ENCODE data around the gene KIF13A. TPM values are rescaled to one million over a fixed set of nuclear protein-coding genes. Genes with fewer than 3 reads are reported as not detected.

The KIF13A gene
- total RNA-seq, 1 experiment from 2014 or later: 23.7 TPM

DNA sequence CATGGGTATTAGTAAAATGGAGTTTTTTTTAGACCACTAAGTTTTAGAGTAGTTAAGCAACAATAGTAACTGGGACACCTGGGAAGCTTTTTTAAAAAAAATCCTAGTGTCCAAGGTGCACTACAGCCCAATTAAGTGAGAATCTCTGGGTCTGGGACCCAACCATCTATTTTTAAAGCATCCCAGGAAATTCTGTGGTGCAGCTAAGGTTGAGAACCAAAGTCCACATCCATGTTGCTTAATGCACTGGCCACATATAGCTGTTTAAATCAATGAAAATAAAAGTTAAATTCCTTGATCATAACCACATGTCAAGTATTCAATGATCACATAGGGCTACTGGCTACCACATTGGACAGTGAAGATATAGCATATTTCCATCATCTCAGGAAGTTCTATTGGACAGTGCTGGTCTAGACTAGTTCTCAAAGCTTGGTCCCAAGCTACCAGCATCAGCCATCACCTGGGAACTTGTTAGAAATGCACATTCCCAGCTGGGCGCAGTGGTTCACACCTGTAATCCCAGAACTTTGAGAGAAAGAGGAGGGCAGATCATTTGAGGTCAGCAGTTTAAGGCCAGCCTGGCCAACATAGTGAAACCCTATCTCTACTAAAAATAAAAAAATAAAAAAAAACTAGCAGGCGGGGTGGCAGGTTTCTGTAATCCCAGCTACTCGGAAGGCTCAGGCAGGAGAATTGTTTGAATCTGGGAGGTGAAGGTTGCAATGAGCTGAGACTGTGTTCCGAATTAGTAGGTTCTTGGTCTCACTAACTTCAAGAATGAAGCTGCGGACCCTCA is 12.7 kb downstream of the KIF13A start:
- DNase-seq (ENCODE audit: low read depth): no peak
- in situ Hi-C loops (cut with HindIII; ENCODE audit: low pct_unique_long_range_greater_than_20kb, low sequenced_read_pairs): no loop called here

DNA sequence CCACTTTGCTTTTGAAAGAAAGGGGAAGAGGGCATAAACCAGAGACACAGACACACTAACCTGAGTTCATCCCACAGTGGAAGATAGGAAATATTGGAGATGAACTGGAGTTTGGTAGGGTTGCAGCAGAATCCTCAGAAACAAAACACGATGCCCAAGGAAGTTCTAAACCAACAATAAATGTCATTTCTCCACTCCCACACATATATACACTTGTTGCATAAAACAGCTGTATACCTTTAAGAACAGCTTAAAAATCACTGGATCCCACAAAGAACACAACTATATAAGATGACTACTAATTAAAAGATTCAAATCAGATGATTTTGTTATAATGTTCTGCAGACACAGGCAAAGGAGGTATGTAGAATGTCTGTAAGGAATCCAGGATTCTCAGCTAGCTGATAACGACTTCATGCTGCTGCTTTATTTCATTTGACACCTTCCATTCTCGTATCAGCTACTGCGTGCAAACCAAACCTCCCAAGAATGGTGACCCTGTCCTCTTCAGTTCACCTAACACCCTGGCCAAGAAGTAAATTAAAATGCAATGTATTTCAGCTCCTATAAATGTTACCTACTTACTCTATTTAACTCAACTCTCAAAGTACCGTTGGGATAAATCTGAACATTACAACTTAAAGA is 14.3 kb downstream of the KIF13A start:
- in situ Hi-C loops (cut with HindIII; ENCODE audit: low pct_unique_long_range_greater_than_20kb, low sequenced_read_pairs): no loop called here
- DNase-seq (ENCODE audit: low read depth): no peak

DNA sequence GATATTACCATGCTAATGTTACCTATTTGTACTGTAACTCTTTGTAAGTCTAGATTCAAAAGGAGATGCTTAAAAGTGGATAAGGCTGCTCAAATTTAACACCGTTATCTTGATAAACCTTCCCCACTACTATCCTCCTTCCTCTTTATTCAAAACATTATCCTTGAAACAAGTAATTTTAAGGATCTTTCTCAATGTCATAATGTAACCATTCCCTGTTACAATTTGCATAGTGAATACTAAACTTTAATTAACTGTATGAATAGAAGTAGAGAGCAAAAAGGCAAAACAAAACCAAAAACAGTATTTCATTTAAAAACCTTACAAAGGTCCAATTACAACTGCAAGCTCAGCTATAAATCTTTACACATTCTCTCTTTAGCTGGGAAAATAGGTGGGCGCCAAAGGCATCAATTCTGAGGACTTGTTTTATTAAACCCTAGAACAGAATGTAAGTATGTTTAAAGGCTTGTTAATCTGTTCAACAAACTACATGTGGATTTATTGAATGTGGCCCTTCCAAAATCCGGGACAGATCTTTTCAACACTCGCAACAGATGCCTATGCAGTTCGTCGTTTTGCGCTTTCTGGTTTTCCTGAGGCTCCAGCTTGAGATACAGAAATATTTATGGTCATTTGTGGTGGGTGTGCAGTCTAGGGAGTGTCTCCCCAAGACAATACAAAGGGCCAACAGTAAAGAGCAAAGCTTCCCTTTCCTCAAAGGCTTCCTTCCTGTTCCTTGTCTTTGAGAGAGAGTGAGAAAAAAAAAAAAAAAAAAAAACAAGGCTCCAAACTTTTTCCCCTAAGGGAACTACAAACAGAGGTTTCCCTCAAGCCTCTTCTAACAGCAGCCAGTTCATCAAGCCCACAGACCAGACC is 15.1 kb downstream of the KIF13A start:
- in situ Hi-C loops (cut with HindIII; ENCODE audit: low pct_unique_long_range_greater_than_20kb, low sequenced_read_pairs): no loop called here
- no peak for DNase-seq (ENCODE audit: low read depth)

DNA sequence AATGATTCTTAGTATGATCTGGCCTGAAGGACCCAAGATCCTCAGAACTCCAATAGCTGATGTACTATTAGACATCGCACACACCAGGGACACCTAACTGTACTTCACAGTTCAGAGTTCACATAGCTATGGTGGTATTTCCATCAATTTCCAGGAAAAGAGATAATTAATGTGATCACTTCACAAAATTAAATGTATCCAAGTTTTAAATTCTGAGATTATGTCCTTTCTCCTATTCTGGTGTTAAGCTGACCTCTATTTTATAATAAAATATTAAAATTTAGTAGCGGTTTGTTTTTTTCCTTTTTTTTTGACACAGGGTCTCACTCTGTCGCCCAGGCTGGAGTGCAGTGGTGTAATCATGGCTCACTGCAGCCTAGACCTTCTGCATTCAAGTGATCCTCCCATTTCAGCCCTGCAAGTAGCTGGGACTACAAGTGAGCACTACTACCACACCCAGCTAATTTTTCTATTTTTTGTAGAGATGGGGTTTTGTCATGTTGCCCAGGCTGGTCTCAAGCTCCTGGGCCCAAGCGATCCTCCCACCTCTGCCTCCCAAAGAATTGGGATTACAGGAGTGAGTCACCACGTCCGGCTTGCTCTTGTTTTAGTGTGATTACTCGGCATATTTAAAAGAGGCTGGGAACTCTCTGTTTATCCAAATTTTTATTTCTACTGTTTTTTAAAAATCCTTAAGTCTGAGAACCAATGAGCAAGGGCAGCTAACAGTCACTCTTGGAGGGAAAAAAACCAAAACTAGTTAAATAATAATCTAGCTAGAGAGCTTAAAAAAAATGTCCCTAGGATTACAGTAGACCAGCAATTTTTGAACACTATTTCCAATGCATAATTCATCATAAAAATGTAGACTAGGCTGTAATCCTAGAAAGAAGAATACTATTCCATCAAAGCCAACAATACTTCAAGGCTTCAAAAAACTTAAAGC is 16.0 kb downstream of the KIF13A start:
- peak; percentile 39 for DNase-seq (ENCODE audit: low read depth)
- in situ Hi-C loops (cut with HindIII; ENCODE audit: low pct_unique_long_range_greater_than_20kb, low sequenced_read_pairs): no loop called here

DNA sequence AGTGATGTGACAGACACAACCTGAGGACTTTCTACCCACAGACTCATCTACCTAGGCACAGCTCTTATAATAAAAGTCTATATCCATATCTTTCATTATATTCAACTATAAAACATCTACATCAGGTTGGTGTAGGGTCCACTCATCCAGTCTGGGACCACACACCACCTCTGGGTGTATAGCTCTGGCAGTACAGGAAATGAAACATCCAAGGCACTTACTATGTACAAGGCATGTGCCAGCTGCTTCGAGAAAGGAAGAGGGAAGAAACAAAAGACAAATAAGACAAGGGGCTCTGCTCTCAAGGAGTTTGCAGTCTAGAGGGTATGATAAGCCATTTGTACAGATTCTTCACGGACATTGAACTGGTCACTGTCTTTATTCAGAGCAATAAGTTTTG is 18.6 kb downstream of the KIF13A start:
- DNase-seq (ENCODE audit: low read depth): no peak
- in situ Hi-C loops (cut with HindIII; ENCODE audit: low pct_unique_long_range_greater_than_20kb, low sequenced_read_pairs): no loop called here

DNA sequence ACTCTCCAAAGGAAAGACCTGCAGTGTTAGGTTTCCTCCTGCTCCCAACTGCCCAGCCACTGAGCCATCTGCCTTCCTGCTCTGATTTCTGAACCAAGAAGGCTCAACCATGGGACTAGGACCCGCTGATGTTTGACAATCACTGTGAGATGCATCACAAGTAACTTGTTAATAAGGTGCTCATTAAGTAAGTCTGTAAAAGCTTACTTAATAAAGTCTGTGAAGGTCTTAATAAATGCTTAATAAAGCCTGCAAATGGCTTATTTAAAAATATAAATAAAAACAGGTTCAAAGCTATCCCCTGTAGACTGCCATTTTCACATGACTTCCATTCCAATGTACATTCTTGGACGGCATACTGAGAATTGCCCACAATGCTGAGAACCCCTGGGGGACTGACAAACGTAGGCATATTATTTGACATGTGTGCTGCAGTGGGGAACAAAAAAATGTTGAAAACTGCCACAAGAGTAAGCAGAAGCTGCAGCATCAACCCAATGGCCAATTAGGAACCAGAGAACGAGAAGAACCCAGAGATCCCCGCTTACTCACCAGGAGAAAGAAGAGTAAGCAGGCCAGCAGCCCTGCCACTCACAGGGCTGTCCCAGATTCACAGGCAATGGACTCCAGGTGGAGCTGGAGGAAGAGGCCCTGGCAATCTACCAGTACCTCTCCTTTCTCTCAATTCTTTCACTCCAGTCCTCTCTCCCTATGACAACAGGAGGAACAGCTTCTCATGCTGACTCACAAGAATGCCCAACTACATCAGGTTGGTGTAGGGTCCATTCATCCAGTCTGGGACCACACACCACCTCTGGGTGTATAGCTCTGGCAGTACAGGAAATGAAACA is 19.5 kb downstream of the KIF13A start:
- no peak for DNase-seq (ENCODE audit: low read depth)
- in situ Hi-C loops (cut with HindIII; ENCODE audit: low pct_unique_long_range_greater_than_20kb, low sequenced_read_pairs): no loop called here

DNA sequence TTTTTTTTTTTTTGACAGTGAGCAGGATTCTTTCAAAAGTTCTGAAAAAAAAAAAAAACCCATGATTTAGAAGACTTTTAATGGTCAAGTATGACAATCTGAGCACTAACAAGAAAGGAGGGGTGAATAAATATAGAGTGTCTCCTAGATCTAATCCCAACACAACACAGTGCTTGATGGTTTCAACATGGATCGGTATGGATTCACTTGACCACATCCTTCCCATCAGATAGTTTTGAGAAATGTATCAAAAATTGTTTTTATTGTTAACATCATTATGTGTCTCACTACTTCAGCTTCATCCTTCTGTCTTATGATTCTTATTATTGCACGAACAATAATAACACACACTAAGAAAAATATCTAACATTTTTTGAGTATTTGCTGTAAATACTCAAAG is 21.0 kb downstream of the KIF13A start:
- in situ Hi-C loops (cut with HindIII; ENCODE audit: low pct_unique_long_range_greater_than_20kb, low sequenced_read_pairs): no loop called here
- no peak for DNase-seq (ENCODE audit: low read depth)

DNA sequence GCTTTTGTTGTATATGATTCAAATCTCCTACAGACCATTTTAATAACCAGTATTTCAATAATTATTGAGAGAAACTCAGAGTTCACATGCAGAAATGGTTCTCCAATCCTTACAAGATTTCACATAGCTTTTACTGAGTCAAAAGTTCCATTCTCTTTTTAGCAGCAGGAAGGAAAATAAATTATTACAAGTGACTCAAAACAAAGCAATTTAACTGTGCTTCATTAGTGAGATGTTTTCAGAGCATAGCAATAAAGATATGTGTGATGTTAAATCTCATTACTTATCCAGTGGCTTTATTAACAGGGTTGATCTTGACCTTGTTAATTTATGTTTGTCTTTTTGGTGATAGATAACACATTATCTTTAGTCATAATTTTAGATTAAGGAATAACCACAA is 22.0 kb downstream of the KIF13A start:
- no peak for DNase-seq (ENCODE audit: low read depth)
- in situ Hi-C loops (cut with HindIII; ENCODE audit: low pct_unique_long_range_greater_than_20kb, low sequenced_read_pairs): no loop called here

DNA sequence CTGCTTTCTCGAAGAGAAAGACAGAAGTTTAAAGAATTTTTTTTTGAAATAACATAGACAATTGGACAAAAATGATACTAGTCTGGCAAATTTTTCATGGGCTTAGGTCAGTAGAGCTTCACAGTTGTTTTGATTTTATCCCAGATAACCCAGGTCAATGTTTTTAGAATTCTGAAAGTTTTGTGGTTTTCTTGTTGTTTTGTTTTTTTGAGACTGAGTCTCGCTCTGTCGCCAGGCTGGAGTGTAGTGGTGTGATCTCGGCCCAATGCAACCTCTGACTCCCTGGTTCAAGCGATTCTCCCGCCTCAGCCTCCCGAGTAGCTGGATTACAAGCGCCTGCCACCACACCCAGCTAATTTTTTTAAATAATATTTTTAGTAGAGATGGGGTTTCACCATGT is 22.8 kb downstream of the KIF13A start:
- DNase-seq (ENCODE audit: low read depth): no peak
- in situ Hi-C loops (cut with HindIII; ENCODE audit: low pct_unique_long_range_greater_than_20kb, low sequenced_read_pairs): no loop called here

DNA sequence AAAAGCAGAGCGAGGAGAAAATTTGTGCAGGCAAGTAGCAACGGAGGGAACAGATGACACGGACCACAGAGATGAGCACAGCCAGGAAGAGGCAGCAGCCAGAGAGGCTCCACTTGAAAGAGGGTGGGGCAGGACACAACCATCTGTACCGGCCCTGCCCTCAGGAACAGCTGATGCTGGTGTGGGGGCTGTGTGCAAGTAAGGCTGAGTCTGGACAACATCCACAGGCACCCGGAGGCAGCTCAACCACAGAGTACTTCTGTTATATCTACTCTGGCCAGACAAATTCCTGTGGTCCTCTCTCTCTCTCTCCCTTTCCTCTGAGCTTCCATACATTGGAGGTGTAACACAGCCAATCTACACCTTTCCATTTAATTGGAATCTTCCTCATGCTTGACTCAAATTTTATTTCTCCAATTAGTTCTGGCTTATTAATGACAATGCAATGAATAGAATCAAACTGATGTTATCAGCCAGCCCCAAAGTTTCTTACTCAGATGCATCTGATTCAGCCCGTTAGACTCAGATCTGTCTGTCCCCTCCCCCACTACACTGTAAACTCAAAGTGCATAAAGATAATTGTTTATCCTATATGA is 24.9 kb downstream of the KIF13A start:
- in situ Hi-C loops (cut with HindIII; ENCODE audit: low pct_unique_long_range_greater_than_20kb, low sequenced_read_pairs): no loop called here
- no peak for DNase-seq (ENCODE audit: low read depth)

DNA sequence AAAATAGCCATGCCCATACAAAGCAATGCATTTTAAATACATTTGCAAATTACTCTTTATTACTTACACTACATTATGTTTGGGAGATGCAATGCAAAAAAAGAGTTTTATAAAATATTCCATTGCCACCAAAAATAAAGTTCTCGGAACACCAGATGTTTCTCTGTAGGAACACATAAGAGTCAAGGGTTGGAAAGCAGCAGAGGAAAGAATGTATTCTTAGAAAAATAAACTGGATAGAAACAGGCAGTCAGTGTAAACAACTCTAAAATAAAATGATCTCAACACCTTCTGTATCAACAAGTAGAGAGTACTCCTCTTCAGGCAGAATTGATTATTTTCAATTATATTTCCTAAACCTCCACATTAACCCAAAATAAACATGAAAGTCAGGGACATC is 28.1 kb downstream of the KIF13A start:
- in situ Hi-C loops (cut with HindIII; ENCODE audit: low pct_unique_long_range_greater_than_20kb, low sequenced_read_pairs): no loop called here

DNA sequence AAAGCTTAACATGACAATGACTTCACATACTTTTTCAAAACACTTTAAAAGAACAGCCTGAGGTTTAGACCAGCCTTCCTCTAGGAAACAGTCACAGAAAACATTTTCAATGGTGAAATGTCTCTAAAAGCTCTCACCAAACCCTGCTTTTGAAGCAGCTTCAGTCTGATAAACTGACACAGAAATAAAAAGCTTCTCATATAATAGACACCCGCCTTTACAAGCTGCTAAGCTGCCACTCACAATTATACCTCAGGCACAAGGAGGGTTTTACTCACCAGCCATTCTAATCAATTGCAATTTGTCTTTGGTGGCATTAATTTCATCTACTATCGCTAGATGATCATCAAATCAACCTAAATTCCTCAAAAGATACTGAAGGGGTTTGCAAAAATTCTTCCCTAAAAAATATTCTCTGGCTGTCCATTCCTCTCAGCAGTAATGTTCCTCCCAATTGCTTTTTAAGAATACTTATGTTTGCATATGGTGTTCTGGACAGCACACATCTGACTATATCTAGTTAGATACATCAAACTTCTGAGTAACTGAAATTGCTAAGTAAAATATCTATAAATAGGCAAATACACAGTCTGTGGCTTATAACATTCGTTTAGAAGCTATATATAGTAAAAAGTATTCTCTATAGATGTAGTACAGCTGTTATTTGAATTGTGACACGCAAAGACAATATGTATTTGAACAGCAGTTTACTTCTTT is 29.4 kb downstream of the KIF13A start:
- DNase-seq (ENCODE audit: low read depth): no peak
- in situ Hi-C loops (cut with HindIII; ENCODE audit: low pct_unique_long_range_greater_than_20kb, low sequenced_read_pairs): no loop called here

More for the DNA sequence above, 28.1 kb downstream of the KIF13A start:
- no peak for DNase-seq (ENCODE audit: low read depth)

DNA sequence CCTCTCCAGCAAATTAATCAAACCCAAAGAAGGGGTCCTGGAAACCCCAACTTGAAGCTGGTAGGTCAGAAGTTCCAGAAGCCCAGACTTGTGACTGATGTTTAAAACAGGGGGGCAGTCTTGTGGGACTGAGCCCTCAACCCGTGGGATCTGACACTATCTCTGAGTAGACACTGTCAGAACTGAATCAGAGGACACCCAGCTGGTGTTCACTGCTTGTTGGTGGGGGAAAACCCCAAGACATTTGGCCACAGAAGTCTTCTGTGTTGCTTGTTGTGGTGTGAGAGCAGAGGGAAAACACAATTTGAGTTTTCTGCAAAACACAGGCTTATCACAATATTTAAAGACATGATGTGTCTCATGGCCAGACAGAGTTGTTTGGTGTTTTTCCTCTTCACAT is 29.9 kb downstream of the KIF13A start:
- no peak for DNase-seq (ENCODE audit: low read depth)
- in situ Hi-C loops (cut with HindIII; ENCODE audit: low pct_unique_long_range_greater_than_20kb, low sequenced_read_pairs): no loop called here

DNA sequence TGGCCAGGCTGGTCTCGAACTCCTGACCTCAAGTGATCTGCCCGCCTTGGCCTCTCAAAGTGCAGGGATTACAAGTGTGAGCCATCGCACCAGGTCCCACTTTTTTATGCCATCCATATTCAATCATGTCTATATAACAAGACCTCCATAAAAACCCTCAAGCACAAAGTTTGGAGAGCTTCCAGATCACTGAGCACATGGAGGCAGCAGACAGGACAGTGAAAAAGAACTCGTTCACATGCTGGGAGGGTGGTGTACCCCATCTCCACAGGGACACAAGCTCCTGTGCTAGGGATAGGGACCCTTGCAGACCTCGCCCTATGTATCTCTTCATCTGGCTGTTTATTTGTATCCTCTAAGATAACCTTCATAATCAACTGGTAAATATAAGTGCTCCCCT is 30.3 kb downstream of the KIF13A start:
- DNase-seq (ENCODE audit: low read depth): no peak
- in situ Hi-C loops (cut with HindIII; ENCODE audit: low pct_unique_long_range_greater_than_20kb, low sequenced_read_pairs): no loop called here

DNA sequence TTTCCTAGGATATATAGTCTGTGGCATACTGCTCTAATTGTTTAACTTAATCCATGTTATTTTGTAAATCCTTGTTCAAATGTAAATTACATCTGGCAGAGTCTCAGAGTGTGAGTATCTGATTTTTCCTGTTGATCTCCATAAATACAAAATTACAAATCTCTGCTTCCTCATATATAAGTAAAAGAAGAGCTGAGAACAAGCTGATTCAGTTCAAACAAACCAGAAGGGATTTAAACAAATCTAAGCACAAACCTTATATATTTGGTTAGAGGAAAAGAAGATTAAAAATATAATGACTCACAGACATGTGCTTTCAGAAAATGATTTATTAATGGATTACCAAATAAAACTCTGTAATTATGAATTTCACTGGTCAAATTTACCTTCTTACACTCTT is 37.3 kb downstream of the KIF13A start:
- in situ Hi-C loops (cut with HindIII; ENCODE audit: low pct_unique_long_range_greater_than_20kb, low sequenced_read_pairs): no loop called here
- no peak for DNase-seq (ENCODE audit: low read depth)

DNA sequence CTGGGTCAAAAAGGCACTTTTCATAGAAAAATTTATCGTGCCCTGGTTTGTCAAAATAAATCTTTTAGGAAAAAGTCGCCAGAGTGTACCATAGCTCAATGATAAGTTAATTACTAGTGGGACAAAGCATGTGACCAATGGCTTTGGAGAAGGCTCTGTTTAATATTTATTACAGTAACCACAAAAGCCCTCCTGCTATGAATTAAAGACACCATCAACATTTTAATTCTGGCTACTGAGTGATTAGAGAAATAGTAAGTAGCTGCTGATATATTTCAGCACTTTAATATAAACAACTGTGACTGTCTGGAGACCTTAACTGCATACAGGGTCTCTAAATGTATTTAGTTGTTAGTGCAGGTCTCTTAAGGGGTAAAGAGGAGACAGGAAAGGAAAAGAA is 38.3 kb downstream of the KIF13A start:
- DNase-seq (ENCODE audit: low read depth): no peak
- in situ Hi-C loops (cut with HindIII; ENCODE audit: low pct_unique_long_range_greater_than_20kb, low sequenced_read_pairs): no loop called here
